ENCODE measurements around the gene TXN.
"Not testable (repeated sequence)": the region's sequence is repeated elsewhere in the genome, so short reads cannot be mapped to it uniquely, and the experiment has no call there.

Gene TXN

GRCh38 chr9:110213413-110214044 is 42.8 kb downstream of the TXN start:
- DNase-seq (ENCODE audit: low read depth in 3 of 3) = no peak

DNA sequence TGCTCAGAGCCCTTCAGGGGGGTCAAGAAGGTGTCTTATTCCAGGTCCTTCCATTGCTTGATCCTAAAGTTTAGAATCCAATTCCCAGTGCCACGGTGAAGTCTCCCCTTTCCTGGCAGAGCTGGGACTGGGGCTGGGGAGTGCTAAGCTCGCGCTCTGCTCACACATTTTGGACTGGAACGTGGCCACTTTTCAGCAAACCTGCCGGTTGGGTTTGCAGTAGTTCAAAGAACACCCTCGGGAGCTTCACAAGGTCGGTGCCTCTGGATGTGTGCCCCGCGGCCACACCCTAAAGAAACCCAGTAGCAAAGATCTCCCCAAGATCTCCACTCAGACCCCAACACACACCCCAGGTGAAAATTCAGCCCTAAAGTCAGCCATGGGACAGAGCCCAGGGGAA is 48.3 kb downstream of the TXN start, which contains the start of gene C9orf152:
Gene C9orf152, minus strand, starts transcription at position 129 of the 400 bp plus-strand sequence. CDS start 580 bp downstream, outside the sequence.
- no peak for DNase-seq (ENCODE audit: low read depth in 3 of 3)

GRCh38 chr9:110207071-110207641 is 49.2 kb downstream of the TXN start:
- DNase-seq (ENCODE audit: low read depth in 3 of 3) = no peak

GRCh38 chr9:110206389-110206788 is 49.9 kb downstream of the TXN start:
- DNase-seq (ENCODE audit: low read depth in 3 of 3) = no peak

DNA sequence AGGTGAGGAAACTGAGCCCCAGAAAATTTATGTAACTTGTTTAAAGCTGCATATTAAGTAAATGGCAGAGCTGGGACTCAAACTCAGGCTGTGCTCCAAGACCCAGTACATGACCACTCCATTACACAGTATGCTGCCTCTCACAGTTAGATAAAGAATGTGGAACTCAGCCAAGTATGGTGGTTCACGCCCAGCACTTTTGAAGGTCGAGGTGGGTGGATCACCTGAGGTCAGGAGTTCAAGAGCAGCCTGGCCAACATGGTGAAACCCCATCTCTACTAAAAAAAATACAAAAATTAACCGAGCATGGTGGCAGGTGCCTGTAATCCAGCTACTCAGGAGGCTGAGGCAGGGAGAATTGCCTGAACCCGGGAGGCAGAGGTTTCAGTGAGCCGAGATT is 50.7 kb downstream of the TXN start:
- not testable (repeated sequence) for DNase-seq (ENCODE audit: low read depth in 3 of 3)

DNA sequence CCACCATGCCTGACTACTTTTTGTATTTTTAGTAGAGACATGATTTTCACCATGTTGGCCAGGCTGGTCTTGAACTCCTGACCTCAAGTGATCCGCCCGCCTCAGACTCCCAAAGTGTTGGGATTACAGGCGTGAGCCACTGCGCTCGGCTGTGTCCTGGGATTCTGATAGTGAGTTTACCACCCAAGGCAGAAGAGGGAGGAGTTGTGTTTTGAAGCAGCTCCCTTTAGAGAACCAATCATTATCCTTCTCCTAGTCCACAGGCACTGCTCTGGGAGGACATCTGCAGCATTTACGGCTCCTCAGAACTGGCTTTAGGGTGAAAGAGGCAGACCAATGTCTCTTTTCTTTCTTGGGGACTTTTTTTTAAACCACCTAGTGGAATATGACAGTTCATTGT is 54.1 kb downstream of the TXN start:
- no peak for DNase-seq (ENCODE audit: low read depth in 3 of 3)

GRCh38 chr9:110199643-110200042 is 56.7 kb downstream of the TXN start:
- no peak for DNase-seq (ENCODE audit: low read depth in 3 of 3)

DNA sequence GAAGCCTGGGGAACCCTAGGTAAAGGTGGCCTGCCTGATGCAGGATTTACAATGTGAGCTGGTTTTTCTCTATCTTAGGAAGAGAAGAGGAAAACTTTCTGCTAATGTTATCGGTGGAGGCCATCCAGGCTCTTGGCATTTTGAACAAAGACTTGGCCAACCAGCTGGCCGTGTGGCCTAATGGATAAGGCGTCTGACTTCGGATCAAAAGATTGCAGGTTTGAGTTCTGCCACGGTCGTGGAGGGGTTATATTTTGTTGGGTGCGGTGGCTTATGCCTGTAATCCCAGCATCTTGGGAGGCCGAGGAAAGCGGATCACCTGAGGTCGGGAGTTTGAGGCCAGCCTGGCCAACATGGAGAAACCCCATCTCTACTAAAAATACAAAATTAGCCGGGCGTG is 58.0 kb downstream of the TXN start:
- DNase-seq (ENCODE audit: low read depth in 3 of 3) = no peak

DNA sequence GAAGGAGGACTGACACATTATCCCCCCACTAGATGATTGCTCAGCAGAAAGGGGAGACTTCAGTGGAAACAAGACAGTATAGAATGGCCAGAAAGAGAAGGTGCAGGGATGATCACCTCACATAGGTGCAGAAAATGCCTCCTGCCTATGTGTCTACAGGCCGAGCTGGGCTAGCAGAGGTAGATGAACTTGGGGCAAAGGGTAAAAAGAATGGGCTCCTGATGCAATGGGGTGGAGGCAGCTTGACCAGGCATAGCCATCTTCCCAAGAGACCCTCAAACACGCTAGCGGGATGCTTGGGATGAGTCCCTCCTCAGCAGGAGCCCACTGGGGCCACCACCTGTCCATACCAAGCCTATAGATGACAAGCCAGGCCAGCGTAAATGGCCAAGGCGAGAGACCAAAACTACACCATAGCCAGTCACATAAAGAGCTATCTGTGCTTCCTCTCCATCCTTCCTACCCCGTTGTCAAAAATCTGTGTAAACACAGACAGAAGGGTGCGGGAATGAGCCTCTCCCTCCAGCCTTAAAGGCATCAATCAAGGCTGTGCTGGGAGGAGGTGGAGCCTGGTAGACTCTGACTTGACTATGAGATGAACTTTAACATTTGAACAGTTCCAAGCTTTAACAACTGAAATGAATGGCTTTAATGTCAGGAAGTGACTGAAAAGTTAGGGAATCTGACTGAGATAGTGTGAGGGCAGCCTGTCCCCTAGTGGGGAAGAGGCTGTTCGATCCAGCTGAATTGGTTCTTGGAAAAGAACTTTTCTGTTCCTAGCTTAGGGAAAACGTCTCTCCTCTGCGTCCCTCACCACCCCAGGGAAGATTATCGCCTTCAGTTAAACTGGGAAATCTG is 58.7 kb downstream of the TXN start:
- DNase-seq (ENCODE audit: low read depth in 3 of 3) = no peak

DNA sequence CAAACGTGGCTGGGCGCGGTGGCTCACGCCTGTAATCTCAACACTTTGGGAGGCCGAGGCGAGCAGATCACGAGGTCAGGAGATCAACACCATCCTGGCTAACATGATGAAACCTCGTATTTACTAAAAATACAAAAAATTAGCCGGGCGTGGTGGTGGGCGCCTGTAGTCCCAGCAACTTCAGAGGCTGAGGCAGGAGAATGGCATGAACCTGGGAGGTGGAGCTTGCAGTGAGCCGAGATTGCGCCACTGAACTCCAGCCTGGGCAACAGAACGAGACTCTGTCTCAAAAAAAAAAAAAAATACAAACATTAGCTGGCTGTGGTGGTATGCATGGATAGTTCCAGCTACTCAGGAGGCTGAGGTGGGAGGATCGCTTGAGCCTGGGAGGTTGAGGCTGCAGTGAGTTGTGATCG is 60.2 kb downstream of the TXN start:
- DNase-seq (ENCODE audit: low read depth in 3 of 3) = not testable (repeated sequence)

Data from stimulated activated CD4-positive, alpha-beta T cell treated with anti-CD3 and anti-CD28 coated beads, TNF-alpha, amount 100 ng/mL, for 48 hours (primary cell).